ENCODE results near the gene MAPT.

MAPT gene

GRCh38 chr17:46074540-46074939 is 180.2 kb downstream of the MAPT start:
- FAIRE-seq (no peak), DNase-seq (ENCODE audit: insufficient read length, low spot score) (no peak)

Measured in GM19239 (cell line).